CD4-positive, alpha-beta T cell treated with Interleukin-12 subunit alpha and Interleukin-12 subunit beta, for 1 hour (primary cell): Measurements from ENCODE around the gene LIAS.
A peak's percentile ranks its signal among the peaks of the same experiment; 100 is the strongest.
"Not testable (repeated sequence)": the region's sequence is repeated elsewhere in the genome, so short reads cannot be mapped to it uniquely, and the experiment has no call there.

Source experiments
- DNase-seq: peaks from one replicate; pipeline ENCODE4 v3.0.0-alpha.2; 2020

The LIAS gene

GRCh38 chr4:39502019-39502663 lies 43.3 kb downstream of the LIAS start:
- DNase-seq, result no peak

DNA sequence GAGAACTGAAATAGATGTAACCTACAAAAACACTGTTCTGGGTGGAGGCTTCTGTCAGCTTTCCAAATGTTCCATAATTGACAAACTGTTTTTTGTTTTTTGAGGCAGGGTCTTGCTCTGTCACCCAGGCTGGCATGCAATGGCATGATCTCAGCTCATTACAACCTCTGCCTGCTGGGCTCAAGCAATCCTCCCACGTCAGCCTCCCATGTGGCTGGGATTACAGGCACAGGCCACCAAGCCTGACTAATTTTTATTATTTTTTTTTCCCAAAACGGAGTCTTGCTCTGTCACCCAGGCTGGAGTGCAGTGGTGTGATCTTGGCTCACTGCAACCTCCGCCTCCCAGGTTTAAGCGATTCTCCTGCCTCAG lies 43.8 kb downstream of the LIAS start:
- DNase-seq, result not testable (repeated sequence)

DNA sequence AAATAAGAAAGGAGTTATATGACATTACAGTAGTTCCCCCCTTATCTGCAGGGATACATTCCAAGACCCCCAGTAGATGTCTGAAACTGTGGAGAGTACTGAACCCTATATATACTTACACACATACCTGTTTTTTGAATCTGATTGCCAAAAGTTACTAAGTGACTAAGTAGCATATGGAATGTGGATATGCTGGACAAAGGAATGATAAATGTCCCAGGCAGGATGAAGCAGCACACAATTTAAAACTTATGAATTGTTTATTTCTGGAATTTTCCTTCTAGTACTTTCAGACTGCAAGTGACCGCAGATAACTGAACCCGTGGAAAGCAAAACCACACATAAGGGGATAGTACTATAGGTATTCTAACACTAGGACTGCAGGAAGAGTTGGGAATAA lies 45.7 kb downstream of the LIAS start:
- no peak for DNase-seq

GRCh38 chr4:39505581-39505980 lies 46.7 kb downstream of the LIAS start:
- no peak for DNase-seq

DNA sequence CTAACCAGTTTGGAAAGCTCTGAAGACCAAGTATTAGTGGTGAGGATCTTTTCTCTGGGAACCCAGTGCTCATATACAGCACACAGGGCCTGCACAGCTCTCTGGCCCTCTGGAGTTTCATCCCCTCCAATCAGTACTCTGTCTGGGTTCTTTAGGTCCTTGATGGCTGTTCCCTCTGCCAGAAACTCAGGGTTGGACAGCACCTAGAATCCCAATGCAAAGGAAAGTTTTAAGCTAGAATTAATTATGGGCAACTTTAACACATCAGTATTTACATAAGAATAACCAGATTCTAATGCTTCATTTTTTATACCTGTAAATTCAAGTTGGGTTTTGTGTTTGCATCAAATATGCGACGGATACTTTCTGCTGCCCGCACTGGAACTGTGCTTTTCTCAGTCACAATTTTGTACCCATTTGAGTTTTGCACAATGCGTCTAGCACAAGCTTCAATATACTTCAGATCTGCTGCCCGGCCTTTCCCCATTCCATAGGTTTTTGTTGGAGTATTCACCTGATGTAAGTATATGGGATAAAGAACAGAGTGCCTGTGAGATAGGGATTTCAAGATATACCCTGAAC lies 51.6 kb downstream of the LIAS start:
- DNase-seq, result no peak

- not testable (repeated sequence) for DNase-seq
Observed at GRCh38 chr4:39514266-39514665, 55.4 kb downstream of the LIAS start.

DNA sequence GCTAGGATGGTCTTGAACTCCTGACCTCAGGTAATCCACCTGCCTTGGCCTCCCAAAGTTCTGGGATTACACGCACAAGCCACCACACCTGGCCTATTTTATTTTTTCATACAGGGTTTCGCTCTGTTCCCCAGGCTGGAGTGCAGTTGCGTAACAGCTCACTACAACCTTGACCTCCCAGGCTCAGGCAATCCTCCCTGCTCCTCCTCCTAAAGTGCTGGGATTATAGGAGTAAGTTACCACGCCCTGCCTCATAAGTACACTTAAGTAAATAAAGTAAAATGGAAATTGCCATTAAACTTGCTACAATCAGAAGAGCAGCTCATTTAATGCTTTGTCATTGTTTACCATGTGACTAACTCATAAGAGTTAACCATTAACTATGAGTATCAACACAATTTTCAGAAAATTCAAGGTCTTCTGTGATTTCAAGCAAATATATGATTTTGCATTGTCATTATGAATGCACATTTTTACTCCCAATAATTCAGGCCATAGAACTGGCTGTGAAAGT lies 56.1 kb downstream of the LIAS start:
- no peak for DNase-seq

DNA sequence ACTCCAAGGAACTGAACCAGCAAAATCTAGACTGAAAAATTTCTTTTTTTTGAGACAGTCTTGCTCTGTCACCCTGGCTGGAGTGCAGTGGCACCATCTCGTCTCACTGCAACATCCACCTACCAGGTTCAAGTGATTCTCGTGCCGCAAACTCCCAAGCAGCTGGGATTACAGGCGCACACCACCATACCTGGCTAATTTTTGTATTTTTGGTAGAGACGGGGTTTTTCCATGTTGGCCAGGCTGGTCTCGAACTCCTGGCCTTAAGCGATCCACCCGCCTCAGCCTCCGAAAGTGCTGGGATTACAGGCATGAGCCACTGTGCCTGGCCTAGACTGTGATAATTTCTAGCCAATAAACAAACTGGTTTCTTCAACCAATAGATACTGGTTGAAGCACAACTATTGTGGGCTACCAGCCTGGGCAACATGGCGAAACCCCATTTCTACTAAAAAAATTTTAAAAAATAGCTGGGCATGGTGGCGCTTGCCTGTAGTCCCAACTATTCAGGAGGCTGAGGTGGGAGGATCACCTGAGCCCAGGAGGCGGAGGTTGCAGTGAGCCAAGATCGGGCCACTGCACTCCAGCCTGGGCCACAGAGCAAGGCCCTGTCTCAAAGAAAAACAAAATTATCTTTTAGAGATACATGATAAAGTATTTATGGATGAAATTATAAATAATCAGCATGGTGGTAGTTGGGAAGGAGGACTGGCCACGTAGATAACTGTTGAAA lies 57.0 kb downstream of the LIAS start:
- not testable (repeated sequence) for DNase-seq

GRCh38 chr4:39516407-39516966 lies 57.6 kb downstream of the LIAS start:
- DNase-seq, result no peak

GRCh38 chr4:39518484-39518883 lies 59.6 kb downstream of the LIAS start:
- no peak for DNase-seq

DNA sequence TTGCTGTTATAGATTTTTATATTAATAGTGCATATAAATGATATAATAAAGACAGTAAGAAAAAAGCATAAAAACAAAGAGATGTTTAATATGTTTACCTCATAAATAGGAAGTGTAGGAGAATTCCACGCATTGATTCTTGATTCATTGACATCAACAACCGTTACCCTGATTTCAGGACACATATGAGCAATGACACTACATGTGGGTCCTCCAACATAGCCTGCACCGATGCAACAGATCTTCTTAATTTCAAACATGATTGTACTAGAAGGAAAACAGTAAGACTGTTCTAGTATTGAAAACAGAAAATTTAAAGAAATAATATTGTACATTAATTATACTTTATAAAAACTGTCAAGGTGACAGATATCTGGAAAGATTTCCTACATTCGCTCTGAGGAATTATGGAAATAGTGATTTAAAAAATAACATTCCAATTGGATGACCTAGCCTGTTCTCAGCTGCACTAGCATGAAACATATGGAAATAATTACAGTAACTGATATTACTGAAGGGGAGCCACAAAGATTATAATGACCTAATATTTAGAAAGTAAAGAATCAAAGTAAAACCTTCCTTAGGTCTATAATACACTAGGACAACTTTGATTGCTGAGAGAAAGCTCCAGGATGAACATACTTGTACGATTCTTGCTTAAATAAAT lies 62.5 kb downstream of the LIAS start:
- no peak for DNase-seq

DNA sequence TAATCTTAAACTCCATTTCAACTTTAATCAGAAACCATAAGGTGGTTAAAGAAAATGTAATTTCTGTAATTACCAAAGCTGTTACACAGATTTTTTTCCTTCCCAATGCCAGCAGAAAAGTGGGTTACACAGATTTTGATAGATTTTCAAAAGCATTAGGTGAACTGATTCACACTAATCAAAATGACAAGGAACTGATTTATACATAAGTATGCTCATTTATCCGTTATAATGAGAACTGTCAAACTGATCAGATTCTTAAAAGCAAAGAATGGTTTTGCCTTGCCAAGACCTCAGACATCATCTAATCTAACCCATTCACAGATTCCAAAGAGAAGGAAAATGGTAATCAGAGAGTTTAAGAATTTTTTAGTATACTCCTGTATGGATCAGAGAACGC lies 63.2 kb downstream of the LIAS start:
- no peak for DNase-seq

DNA sequence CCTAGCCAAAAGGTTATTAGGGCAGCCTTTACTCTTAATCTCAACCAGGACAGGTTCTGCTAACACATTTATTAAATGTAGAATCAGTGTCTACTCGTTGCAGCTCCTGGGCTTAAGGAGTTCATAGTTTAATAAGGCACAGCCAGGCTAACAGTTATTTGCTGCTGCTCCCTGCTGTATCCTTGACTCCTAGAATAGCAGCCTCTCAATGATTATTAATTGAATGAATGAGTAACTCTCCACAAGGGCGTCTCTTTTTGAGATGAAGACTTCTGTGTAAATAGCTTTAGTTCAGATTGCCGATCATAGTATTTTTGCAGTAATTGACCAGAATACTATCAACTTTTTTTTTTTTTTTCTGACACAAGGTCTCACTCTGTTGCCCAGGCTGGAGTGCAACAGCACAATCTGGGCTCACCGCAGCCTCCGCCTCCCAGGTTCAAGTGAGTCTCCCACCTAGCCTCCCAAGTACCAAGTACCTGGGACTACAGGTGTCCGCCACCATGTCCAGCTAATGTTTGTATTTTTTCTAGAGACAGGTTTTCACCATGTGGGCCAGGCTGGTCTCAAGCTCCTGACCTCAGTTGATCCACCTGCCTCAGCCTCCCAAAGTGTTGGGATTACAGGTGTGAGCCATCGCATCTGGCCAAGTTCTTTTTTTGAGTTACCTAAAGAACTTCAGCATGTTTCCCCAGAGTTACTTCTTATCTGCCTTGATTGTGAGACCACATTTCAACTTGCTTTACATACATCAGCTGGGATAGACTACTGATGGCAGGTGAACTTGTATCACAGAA lies 65.5 kb downstream of the LIAS start:
- no peak for DNase-seq

- DNase-seq, result no peak
Observed at GRCh38 chr4:39525822-39526690, 67.2 kb downstream of the LIAS start.

DNA sequence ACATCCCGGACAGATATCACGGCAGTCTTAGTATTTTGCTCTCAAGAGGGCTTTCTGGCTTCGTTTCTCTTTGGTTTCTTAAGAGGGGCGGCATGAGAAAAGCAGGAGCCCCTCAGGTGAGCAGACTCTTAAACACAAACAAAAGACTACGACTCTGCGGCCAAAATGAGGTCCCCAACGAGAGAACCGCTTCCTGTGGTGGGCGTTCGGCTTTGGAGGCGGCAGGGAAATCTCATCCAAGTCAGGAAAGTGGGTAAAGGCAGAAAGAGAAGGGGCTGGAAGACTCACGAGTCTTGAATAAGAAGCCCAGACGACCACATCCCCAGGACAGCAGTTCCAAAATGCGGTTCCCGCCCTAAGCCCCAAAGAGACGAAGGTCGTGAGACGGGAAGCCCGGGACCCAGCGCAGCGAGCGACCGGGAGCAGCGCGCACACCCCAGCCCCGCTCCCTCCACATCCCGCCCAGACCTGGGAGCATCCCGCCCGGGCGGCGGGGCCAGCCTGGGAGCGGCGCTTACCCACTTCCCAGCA lies 68.0 kb downstream of the LIAS start:
- DNase-seq, result peak; percentile 11

DNA sequence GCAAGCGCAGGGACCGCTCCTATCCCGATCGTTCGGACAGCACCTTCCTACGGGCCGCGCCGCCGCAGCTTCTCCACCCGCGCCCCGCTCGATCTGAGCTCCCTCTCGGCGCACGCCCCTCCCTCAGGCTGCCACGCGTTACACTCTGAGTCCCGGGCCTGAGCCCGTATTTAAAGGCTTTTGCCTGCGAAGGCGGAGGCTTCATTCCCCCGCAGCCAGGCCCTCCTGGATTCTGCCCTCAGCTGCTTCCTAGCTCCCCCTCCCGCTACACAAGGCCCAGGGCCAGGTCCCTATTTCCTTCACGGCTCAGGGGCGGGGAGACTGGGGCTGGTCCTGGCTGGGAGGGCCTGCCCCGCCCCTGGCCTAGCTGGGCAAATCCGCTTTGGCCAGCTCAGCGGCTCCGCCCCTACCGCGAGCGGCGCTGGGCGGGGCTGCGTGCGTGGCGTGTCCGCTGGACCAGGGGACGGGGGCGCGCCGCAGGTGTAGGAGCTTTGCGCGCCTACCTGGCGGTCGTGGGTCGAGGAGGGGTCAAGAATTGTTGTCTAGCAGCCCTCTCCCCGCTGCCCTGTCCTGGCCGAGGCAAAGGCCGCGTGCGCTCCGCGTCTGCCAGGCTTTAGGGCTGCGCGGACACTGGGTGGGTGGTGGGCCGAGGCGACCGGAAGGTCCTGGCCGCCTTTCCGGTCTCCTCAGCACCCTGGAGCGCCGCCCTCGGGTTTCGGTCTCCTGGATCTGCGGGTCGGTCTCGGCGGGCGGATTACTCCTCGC lies 68.6 kb downstream of the LIAS start, which contains the start of gene UGDH:
Gene UGDH (minus strand): TSS at position 144 of the 765 bp plus-strand sequence. CDS start 5,927 bp downstream, outside the sequence.
- DNase-seq, result peak; percentile 90

DNA sequence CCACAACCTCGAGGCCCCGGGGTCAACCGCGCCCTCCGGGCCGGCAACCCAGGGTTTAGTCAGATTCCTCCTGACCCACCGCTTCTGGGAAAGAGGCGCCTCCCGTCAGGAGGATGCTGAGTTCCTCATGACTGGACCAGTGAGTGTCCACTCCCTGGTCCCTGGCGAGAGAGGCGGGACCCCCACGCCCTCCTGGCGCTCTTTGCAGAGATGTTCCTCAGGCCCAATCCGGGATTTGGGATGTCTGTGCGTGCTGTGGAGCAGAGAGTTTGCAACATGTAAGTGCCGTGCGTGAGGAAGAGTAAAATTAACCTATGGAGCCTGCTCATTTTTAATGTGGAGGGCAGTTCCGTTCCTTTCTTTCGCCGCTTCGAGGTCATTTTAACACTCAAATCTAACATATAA lies 69.2 kb downstream of the LIAS start:
- peak; percentile 2 for DNase-seq
